GM18505 (cell line): ENCODE data around the gene LPIN1.

Experiments
- ATAC-seq: cut with Tn5 transposase; IDR thresholded peaks from one replicate; pipeline ENCODE4 v1.9.1; 2021; ENCODE audit not compliant: unreplicated experiment
- POLR2A ChIP-seq: IDR thresholded peaks from 4 replicates; pipeline ENCODE4 v1.6.1; 2011; ENCODE audit warnings: borderline replicate concordance; ENCODE audit not compliant: insufficient read depth, insufficient read length; ENCODE audit errors: extremely low read depth

The LPIN1 gene

DNA sequence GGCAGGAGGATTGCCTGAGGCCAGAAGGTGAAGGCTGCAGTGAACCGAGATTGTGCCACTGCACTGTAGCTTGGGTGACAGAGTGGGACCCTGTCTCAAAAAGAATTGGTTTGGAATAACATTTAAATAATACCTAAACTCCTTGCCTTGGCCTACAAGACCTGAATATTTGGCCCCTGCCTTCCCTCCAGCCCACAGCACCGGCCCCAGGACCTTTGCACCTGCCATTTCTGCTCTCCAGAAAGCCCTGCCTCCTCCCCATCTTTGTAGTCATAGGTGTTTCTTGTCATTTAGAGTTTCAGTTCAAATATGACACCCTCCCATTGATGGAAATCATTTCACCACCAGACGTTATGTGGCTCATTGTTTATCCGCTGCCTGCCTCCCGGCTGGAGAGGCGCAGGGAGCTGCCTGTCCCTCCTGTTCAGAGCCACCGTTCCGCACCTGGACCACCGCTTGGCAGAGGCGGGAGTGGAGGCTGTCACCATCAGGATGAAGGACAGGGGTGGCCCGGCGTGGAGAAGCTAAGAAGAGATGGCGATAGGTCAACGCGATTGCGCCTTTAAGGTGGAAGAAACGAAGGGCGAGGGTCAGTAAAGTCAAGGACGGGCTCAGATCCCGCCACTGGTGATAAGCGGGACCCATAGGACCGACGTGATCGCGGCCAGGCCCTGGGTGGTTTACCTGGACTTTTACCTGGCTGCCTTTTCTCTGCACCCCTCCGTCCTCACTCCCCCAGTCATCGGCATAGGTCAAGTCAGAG, 638 bp upstream of the LPIN1 start:
- no peak for TF ChIP-seq POLR2A
- no peak for ATAC-seq

DNA sequence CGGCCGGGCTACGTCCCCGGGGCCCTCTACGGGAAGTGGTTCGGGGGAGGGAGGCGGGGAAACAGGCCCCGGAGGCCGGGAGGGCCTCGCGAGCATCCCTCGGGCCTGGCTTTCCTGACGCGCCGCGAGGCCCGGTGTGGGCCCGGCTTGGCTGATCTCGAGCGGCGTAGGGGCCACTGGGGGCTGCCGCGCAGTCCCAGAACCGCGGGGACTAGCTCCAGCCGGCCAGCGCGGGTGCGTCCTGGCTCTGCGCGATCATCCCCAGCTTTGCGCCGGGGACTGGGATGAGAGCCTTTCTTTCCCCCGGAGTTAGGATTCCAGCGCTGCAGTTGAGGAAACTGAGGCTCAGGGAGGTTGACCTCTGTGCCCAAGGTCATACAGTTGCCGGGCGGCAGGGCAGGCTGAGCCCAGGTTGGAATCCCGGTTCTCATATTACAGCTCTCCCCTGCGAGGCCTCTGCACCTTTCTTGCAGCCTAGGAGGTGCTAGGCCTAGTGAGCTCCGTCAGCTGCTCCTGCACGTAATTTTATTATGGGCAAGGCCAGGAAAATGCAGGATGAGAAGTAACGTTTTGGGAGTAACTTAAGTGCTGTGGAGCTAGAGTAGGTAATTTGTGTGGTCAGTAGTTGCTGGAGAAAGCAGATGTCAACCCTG, 501 bp downstream of the LPIN1 start:
- no peak for TF ChIP-seq POLR2A
- peak; percentile 3 for ATAC-seq

DNA sequence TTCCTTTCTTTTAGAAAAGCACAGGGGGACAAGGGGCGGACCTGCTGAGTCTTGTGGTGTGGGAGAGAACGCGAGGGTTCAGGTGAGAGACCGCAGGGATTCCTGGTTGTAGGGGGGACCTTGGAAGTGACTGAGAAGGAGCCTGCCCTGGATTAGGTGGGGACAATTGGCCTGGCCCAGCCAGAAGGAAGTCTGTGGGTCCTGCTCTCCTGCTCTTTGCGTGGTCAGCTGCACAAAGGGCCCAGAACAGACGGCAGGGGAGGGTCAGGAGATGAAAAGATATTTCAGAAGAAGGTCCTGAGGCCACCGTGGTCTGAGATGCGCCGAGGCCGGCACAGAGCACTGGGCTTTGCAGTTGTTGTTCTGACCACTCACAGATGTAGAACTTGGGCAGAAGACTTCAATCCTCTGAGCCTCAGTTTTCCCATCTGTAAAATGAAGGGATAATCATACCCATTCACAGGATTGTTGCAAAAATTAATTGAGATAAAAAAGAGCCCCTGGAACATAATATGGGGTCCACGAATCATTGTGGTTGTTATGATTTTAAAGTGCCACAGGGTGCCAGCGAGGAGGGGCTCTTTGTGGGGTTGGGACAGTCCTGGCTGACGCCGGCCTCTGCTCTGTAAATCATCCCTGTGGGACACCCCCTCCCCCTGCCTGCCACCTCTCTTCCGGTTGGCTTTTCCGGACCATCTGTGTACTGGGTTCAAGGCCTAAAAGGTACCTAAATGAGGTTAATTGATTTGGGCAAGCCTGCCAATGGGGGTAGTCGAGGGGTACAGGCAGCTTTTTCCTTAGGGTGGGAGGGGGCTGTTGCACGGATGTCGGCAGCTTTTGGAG, 1.8 kb downstream of the LPIN1 start:
- no peak for ATAC-seq

DNA sequence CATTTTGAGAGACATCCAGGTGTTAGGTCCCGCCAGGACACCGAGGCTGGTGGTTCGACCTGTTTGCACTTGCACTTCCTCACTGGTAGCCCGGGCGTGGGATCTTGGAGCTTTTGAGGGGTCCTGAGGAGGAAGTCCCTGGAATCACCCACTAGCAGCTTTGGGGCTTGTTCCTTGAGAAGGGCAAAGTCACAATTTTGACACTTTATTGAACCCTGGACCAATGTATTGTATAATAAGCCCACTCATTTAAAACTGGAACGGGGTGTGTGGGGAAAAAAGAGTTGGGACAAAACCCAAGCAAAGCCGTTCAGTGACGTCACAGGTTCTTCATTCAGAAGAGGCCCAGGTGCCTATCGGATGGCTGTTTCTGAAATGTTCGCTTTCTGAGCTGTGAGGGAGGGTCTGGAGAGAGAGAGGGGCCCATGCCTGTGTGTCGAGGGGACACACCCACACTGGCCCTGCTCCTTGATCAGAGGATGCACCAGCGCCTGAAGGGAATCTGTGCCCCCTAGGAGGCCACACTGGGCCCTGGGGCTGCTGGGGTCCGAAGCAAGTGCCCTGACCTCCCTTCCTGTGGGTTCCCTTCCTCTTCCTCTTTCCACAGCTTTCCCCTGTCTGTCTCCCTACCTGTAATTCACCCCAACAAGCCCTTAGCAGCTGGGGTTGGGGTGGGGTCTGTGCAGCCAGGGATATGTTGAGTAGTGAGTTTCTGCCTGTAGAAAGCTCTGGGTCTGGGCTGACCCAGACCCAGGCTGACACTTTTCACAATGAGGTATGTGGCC, 2.6 kb downstream of the LPIN1 start:
- no peak for ATAC-seq
- TF ChIP-seq POLR2A: no peak

More for the DNA sequence above, 1.8 kb downstream of the LPIN1 start:
- no peak for TF ChIP-seq POLR2A

DNA sequence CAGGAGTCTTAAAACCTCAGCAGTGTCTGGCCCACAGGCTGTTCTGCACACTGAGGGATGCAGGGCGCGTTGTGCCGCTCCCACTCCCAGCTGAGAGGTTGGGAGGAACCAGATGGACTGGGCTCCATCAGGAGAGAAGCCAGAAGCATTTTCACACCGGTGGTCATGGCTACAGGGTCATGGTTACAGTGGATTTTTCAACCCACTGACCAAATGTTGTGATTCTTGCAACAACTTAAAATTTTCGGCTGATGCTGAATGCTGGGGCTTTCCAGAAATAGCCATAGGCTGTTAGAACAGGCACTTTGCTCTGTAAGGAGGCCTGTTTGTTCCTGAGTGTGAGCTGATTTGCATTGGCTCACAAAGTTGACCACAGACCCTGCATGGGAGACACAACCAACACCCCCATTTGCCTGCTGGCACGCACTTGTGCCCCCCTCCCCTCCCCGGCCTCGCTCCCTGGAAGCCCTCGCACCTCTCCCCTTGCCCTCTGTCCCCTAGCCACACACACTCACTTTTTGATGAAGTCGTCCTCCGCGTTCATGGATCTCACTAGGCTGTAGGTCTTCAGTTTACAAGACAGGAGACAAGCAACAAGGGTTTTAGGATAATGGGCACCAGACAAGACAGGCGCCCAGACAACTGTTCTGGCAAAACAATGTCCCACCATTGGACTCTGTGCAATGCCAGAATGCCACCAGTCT, 3.4 kb downstream of the LPIN1 start:
- no peak for TF ChIP-seq POLR2A
- no peak for ATAC-seq

DNA sequence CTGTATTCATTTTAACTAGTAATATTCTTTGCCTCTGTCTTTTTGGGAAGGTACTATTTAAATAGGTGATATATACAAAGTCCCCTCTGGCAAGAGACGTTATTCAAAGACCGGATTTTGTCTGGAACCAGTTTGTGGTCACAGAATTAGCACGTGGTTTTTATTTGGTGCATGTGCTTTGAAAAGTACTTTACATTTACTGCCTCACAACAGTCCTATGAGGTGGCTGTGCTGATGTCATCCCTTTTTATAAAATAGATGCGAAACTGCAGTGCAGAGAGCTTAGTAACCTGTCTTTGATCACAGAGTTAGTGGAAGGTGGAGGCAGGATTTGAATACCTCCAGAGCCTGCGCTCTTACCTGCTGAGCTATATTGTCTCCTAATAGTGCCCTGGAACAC, 4.0 kb downstream of the LPIN1 start:
- ATAC-seq: peak; percentile 32
- no peak for TF ChIP-seq POLR2A

DNA sequence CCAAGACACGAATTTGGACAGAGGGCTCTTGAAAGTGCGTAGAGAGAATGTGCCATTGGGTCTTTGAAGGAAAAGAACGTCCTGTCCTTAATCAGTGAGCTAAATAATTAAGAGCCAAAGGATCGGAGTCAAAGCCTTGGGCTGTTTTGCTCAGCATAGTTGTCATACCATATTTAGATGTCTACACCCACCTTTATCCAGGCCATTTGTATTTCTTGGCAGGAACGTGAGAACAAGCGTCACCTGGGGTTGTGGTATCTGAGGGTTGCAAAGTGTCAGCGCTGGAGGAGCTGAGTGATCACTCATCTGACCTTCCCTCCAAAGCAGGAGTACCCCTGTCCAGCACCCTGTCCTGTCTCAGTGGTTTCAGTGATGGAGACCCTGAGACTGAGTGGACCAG, 4.5 kb downstream of the LPIN1 start:
- no peak for ATAC-seq
- TF ChIP-seq POLR2A: no peak

DNA sequence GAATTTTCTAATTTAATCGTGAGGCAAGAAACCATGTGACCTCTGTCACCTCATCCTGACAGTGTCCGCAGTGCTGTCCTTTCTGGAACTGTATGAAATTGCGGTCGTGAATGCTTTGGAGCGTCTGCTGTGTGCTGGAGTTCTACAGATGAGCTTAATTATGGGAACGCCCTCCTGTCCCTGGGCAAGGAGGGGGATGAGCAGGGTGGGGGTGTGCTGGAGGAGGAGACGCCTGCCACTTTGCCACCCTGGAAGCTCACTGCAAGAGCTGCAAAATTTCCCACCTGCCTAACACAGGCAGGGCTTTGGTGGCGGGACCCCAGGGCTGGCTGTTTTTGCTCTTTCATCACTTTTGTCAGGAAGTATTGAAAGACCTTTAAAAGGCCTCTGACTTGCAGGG, 6.5 kb downstream of the LPIN1 start:
- ATAC-seq: no peak
- TF ChIP-seq POLR2A: no peak

DNA sequence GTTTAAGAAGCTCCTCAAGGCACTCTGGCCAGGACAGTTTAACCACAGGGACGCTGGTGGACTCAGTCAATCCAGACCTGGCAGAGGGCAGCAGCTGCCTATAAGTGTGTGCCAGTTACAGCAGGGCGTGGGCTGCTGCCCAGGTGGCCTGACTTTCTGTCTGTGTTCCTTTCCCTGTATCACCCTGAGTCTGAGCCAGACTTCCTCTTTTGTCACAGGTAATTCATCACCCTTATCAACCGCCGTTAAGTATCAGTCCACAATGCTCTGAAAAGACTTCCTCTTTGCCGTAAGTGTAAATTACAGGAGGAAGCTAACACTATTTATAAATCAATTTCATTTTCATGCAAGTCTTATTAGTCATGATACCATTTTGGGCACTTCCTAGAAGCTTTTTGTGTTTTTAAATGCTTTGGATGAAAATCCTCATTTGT, 7.0 kb downstream of the LPIN1 start:
- no peak for TF ChIP-seq POLR2A
- peak; percentile 64 for ATAC-seq

DNA sequence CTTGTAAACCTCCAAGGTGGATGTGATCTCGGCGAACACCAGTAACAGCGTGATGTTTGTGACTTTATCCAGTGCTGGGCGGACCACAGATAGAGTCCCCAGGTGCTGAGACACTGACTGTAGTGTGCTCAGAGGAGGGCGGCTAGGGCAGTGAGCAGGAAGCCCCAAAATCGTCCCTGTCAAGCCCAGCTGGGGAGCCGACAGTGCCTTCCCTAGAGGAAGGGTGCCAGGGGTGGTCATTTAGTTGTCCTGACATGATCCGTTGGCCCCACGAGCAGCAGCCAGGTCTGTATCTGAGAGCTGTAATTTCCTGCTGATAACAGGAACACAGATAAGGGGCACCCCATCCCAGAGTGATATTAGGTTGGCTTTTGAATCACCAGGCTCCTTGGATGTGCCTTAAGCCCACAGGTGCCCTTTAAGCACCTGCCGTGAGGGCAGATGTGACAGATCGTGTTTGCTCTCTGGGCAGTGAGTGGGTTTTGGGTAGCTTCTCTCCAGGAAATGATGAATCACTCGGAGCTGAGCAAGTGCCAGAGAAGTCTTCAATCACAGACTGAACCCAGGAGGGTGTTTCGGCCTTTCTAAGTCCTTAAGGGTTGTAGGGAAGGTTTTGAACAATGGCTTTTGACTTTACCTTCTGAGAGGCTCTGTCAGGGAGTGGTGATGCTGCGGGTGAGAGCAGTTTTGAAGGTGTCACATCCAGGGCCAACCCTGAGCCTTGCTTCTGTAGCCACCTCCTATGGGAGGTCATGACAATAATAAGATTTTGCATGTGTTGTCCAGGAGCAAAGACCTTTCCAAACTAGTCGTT, 7.7 kb downstream of the LPIN1 start:
- TF ChIP-seq POLR2A: peak; percentile 22
- ATAC-seq: peak; percentile 27

DNA sequence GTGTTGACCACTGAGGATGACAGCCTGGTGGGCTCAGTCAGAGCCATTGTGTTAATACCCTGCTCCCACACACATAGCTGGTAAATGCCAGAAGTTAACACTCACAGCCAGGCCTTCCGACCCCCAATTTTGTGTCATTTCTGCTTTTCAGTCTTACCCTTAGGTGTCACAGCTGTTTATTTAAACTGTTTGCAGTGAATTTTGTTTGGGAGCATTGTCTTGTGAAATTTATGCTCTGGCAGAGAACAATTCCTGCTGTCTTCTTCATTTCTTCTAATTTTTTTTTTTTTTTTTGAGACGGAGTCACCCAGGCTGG, 8.2 kb downstream of the LPIN1 start:
- TF ChIP-seq POLR2A: no peak
- ATAC-seq: no peak

DNA sequence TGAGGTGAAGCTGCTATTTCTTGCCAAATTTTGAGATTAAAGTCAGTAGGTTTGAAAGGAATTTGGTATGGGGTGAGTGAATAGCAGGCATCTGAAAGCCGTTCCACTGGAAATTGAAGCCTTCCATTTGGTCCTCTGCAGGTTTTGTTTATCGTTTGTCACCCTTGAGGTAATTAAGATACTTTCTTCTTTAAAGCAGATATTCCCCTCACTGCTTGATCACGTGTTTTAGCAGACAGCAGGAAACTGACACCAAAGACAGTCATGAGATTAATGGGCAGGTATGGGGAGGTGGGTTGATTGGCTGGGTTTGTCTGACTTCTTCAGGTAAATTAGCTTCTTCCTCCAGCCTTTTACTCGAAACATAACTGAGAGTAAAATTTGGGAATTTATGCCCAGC, 10.7 kb downstream of the LPIN1 start:
- no peak for TF ChIP-seq POLR2A
- ATAC-seq: no peak
